ENCODE data around the gene PDIA5. TPM values are rescaled to one million over a fixed set of nuclear protein-coding genes. Genes with fewer than 3 reads are reported as not detected.

Gene PDIA5
- total RNA-seq, 1 experiment from 2014 or later, result 24.3 TPM

DNA sequence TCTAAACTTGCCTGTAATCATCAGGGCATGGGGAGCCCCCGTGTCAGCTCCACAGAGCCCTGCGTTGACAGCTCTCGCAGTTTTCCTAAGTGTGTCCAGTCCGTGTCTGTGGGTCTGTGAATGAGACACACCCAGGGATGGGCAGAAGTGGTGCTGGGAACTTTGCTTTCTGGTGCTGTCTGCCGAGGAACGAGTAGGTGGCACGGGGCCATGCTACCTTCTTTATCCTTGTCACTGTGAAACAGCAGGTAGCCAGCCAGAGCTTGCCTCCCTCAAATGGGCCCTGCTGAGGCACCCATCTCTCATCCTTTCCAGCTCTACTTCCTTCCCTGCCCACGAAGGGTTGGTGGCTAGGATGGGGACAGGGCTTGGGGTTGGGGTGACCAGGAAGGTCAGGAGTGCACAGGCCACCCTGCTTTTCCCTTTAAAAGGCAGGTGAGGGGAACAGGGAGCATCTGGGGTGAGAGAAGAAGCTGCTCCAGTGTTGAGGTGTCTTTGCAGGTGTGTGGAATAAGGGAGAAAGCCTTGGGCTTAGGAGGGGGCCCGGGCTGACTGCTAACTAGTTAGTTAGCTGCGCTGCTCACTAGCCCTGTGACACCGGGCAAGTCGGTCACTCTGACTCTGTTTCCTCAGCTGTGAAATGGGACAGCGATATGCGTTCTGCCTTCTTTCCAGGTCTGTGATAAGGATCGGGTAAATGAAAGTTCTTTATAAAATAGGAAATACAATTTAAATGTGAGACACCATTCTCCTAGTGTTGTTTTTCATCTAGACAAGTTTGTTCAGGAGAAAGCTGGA is 27.9 kb downstream of the PDIA5 start:
- TF ChIP-seq, protein P1, sequence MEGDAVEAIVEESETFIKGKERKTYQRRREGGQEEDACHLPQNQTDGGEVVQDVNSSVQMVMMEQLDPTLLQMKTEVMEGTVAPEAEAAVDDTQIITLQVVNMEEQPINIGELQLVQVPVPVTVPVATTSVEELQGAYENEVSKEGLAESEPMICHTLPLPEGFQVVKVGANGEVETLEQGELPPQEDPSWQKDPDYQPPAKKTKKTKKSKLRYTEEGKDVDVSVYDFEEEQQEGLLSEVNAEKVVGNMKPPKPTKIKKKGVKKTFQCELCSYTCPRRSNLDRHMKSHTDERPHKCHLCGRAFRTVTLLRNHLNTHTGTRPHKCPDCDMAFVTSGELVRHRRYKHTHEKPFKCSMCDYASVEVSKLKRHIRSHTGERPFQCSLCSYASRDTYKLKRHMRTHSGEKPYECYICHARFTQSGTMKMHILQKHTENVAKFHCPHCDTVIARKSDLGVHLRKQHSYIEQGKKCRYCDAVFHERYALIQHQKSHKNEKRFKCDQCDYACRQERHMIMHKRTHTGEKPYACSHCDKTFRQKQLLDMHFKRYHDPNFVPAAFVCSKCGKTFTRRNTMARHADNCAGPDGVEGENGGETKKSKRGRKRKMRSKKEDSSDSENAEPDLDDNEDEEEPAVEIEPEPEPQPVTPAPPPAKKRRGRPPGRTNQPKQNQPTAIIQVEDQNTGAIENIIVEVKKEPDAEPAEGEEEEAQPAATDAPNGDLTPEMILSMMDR (conservative IDR thresholded peaks at IDR 0.05), result no peak
- H3K9me3 ChIP-seq (ENCODE audit: control insufficient read depth, low read depth, low read length), result no peaks in the 10 kb centered on the region
- no peak overlapping the region for H3K14ac ChIP-seq (ENCODE audit: insufficient read depth, low read length)
- H2BK20ac ChIP-seq (ENCODE audit: low read depth, low read length, poor library complexity, severe bottlenecking), result no peak overlapping the region
- Mint-ChIP-seq H3K27ac (peak overlapping the region in 2 of 3 experiments; percentile 14 to 55; a peak in 2 of 7 replicates), H3K36me3 (ENCODE audit: insufficient read depth in 1 of 3, low read depth in 3 of 3) (peaks cover 10 to 30% (median 13%) of the 10 kb centered on the region in 3 experiments), H3K27me3 (ENCODE audit: low read depth) (no peaks in the 10 kb centered on the region), H3K4me3 (no peak overlapping the region), H3K9me3 (no peaks in the 10 kb centered on the region), H3K4me1 (peaks cover 32 to 40% of the 10 kb centered on the region in 2 experiments)
- no peak for DNase-seq
- no peak overlapping the region for H3K27ac ChIP-seq (ENCODE audit: insufficient read length, low read depth, low read length)
- no peak overlapping the region for H4K5ac ChIP-seq (ENCODE audit: insufficient read length, low read depth, low read length)
- H2AK5ac ChIP-seq (ENCODE audit: insufficient read length, low read length), result no peak overlapping the region
- H3K4ac ChIP-seq (ENCODE audit: low read depth, low read length), result no peak overlapping the region
- no peaks in the 10 kb centered on the region for H4K20me1 ChIP-seq (ENCODE audit: control insufficient read depth, insufficient read depth, insufficient read length)
- no peaks in the 10 kb centered on the region for H3K27me3 ChIP-seq (ENCODE audit: insufficient read depth, low read length)
- H2BK120ac ChIP-seq (ENCODE audit: low read depth, low read length, poor library complexity, severe bottlenecking), result no peak overlapping the region
- H3K79me1 ChIP-seq (ENCODE audit: insufficient read depth, low read depth, low read length, poor library complexity, severe bottlenecking), result no peaks in the 10 kb centered on the region
- H4K8ac ChIP-seq (replicated peaks; ENCODE audit: insufficient read length, low read depth, low read length), result no peak overlapping the region
- no peak overlapping the region for H3T11ph ChIP-seq (ENCODE audit: low read length)
- H2AFZ ChIP-seq (ENCODE audit: low read length), result no peak overlapping the region
- H3K4me2 ChIP-seq (ENCODE audit: insufficient read depth, insufficient read length, low read length), result no peak overlapping the region
- H2BK15ac ChIP-seq (ENCODE audit: low read depth, low read length), result no peak overlapping the region
- H3K23ac ChIP-seq (ENCODE audit: insufficient read length, low read depth, low read length), result no peak overlapping the region
- H3K23me2 ChIP-seq (ENCODE audit: insufficient read length, low read depth, low read length, poor library complexity, severe bottlenecking), result no peaks in the 10 kb centered on the region
- no peak overlapping the region for H4K91ac ChIP-seq (ENCODE audit: insufficient read length, low read depth, low read length)
- no CpG with 5 or more reads among the region's 15 CpGs for WGBS (ENCODE audit: extremely low coverage, insufficient read length, low lambda C conversion rate)
- H2BK12ac ChIP-seq (ENCODE audit: insufficient read length, low read depth, low read length), result no peak overlapping the region
- no peak overlapping the region for H3K9ac ChIP-seq (ENCODE audit: extremely low read depth, insufficient read length, low read length)
- H3K79me2 ChIP-seq (ENCODE audit: insufficient read depth, low read length), result no peaks in the 10 kb centered on the region
- no peak overlapping the region for H3K56ac ChIP-seq (ENCODE audit: insufficient read length, low read depth, low read length)
- no peak overlapping the region for H3K18ac ChIP-seq (ENCODE audit: insufficient read length, low read depth, low read length)
- H3K4me1 ChIP-seq (ENCODE audit: insufficient read depth, low read length), result peaks cover 10% of the 10 kb centered on the region; the same call in 1 of the 2 replicates
- no peak overlapping the region for H2BK5ac ChIP-seq (ENCODE audit: insufficient read length, low read length)

All from H9 (cell line).